Panc1 (cell line): ENCODE data around the gene ZC3H18. TPM values are rescaled to one million over a fixed set of nuclear protein-coding genes. Genes with fewer than 3 reads are reported as not detected.
A peak's percentile ranks its signal among the peaks of the same experiment; 100 is the strongest.

ENCODE experiments used
- ATAC-seq: fragments of 200-7000 bp; cut with Tn5 transposase; 2 replicates; pipeline ENCODE4 v1.9.1; 2020; ENCODE audit warnings: mild to moderate bottlenecking, moderate library complexity
- BruUV-seq: library from RNA; stranded (reverse); fragments of 400-500 nt; replicated peaks from 2 replicates; lab custom pipeline; 2021; lab: Mats Ljungman, UMichigan
- CTCF ChIA-PET: fragments of 300-600 bp; sonication (Branson Sonifier 250); formaldehyde crosslinking; loops from one replicate; lab custom pipeline; 2022; ENCODE audit warnings: antibody characterized with exemption; lab: Charles Lee
- POLR2A ChIA-PET: fragments of 300-600 bp; sonication (Branson Sonifier 250); formaldehyde crosslinking; loops from one replicate; lab custom pipeline; 2022; ENCODE audit warnings: antibody characterized with exemption; lab: Charles Lee
- DNase-seq: peaks from one replicate; pipeline ENCODE4 v3.0.0-alpha.2; 2010; ENCODE audit warnings: low read depth, low spot score
- H3K27ac ChIP-seq: 2 replicates; pipeline ENCODE4 v1.5.1; 2011; ENCODE audit warnings: mild to moderate bottlenecking, low read length, inconsistent platforms
- H3K27me3 ChIP-seq: fragments of 200-500 bp; sonication (Bioruptor generic); 2 replicates; pipeline ENCODE4 v1.6.0; 2014; ENCODE audit warnings: low read length, inconsistent platforms; ENCODE audit not compliant: control insufficient read depth, insufficient read depth
- H3K36me3 ChIP-seq: fragments of 200-500 bp; sonication (Bioruptor generic); 2 replicates; pipeline ENCODE4 v1.5.1; 2014; ENCODE audit warnings: inconsistent platforms, mild to moderate bottlenecking, low read length, moderate library complexity; ENCODE audit not compliant: control insufficient read depth, insufficient read depth
- H3K4me1 ChIP-seq: 2 replicates; pipeline ENCODE4 v1.5.1; 2011; ENCODE audit warnings: inconsistent platforms, mild to moderate bottlenecking, low read length, moderate library complexity; ENCODE audit not compliant: control insufficient read depth, insufficient read depth
- H3K4me3 ChIP-seq, 2 experiments: 2 replicates each; pipeline ENCODE4 v1.5.1; 2011 to 2012; ENCODE audit warnings: low read depth in 2 of 2, low read length in 2 of 2, mild to moderate bottlenecking in 2 of 2, inconsistent platforms in 1 of 2, moderate library complexity in 1 of 2
- H3K9me3 ChIP-seq: fragments of 200-500 bp; sonication (Bioruptor generic); 2 replicates; pipeline ENCODE4 v1.5.1; 2014; ENCODE audit warnings: low read depth, mild to moderate bottlenecking, inconsistent platforms, low read length, moderate library complexity; ENCODE audit not compliant: control insufficient read depth, insufficient read depth
- CTCF ChIP-seq: fragments of 450-650 bp; IDR thresholded peaks from 2 replicates; pipeline ENCODE4 v1.5.1; 2017; ENCODE audit warnings: mild to moderate bottlenecking
- POLR2AphosphoS5 ChIP-seq: IDR thresholded peaks from 2 replicates; pipeline ENCODE4 v1.6.1; 2012; ENCODE audit warnings: mild to moderate bottlenecking, low read depth, low read length, moderate library complexity
- REST ChIP-seq, 2 experiments: IDR thresholded peaks; 2 replicates each; pipeline ENCODE4 v1.6.1; 2011 to 2012; ENCODE audit warnings: low read depth in 2 of 2, control low read depth in 1 of 2, low read length in 1 of 2, mild to moderate bottlenecking in 1 of 2, moderate library complexity in 1 of 2; ENCODE audit not compliant: insufficient read depth in 1 of 2
- SIN3A ChIP-seq: IDR thresholded peaks from 2 replicates; pipeline ENCODE4 v1.6.1; 2012; ENCODE audit warnings: low read depth, mild to moderate bottlenecking, low read length, moderate library complexity, borderline replicate concordance; ENCODE audit not compliant: insufficient read depth
- TCF7L2 ChIP-seq: IDR thresholded peaks from 2 replicates; pipeline ENCODE4 v1.6.1; 2011; ENCODE audit warnings: mild to moderate bottlenecking, low read depth, low read length, inconsistent platforms
- in situ Hi-C: cut with HindIII; loops from 2 replicates; pipeline ENCODE4 v1.10.0; 2016; ENCODE audit warnings: low sequenced_read_pairs, low pct_unique_long_range_greater_than_20kb
- intact Hi-C: fragments of 100-400 bp; cut with micrococcal nuclease; formaldehyde crosslinking; loops from one replicate; pipeline ENCODE4 v1.10.0; 2022; ENCODE audit not compliant: unreplicated experiment
- total RNA-seq: library from RNA; stranded (reverse); gene quantifications from one replicate; pipeline ENCODE4 v1.2.1, GENCODE V29; 2021; ENCODE audit not compliant: unreplicated experiment

ZC3H18 gene
- total RNA-seq, 1 experiment from 2014 or later, result 45.9 TPM

- Histone ChIP-seq H3K4me1 (no peaks in the 10 kb centered on the region), H3K4me3 (no peak overlapping the region), H3K27me3 (no peaks in the 10 kb centered on the region), H3K27ac (no peak overlapping the region), H3K36me3 (no peaks in the 10 kb centered on the region), H3K9me3 (no peaks in the 10 kb centered on the region)
- ChIA-PET CTCF (no interaction called here), POLR2A (no interaction called here)
- TF ChIP-seq REST (IDR thresholded peaks at IDR 0.05; ENCODE audit: insufficient read depth in 1 of 2, low read depth in 2 of 2, low read length in 1 of 2) (no peak), CTCF (no peak), POLR2AphosphoS5 (no peak), TCF7L2 (no peak), SIN3A (no peak)
- in situ Hi-C loops, result no loop called here
- DNase-seq, result no peak
- 0 out of 2 replicates have a peak, but pooled peaks have one; percentile 22 for ATAC-seq
- intact Hi-C loops, result loop anchor here (2.0 to 5.0 kb wide), 2 partner anchors 72 to 85 kb away; no protein-coding TSS in a partner anchor
- no TSS peak for BruUV-seq
These were observed 43.4 kb upstream of the ZC3H18 start for GRCh38 chr16:88526906-88527185.

GRCh38 chr16:88527186-88527936 lies 42.8 kb upstream of the ZC3H18 start:
- Histone ChIP-seq H3K27ac (no peak overlapping the region), H3K9me3 (no peaks in the 10 kb centered on the region), H3K27me3 (no peaks in the 10 kb centered on the region), H3K4me3 (no peak overlapping the region), H3K4me1 (no peaks in the 10 kb centered on the region), H3K36me3 (no peaks in the 10 kb centered on the region)
- no TSS peak for BruUV-seq
- ChIA-PET POLR2A (no interaction called here), CTCF (no interaction called here)
- DNase-seq, result peak; percentile 4
- intact Hi-C loops, result loop anchor here (2.0 to 5.0 kb wide), 2 partner anchors 73 to 85 kb away; no protein-coding TSS in a partner anchor
- ATAC-seq, result peak; percentile 82
- TF ChIP-seq POLR2AphosphoS5 (no peak), SIN3A (no peak), CTCF (peak; percentile 93), REST (IDR thresholded peaks at IDR 0.05; ENCODE audit: insufficient read depth in 1 of 2, low read depth in 2 of 2, low read length in 1 of 2) (no peak)
- in situ Hi-C loops, result no loop called here
